DOHH2 (cell line): ENCODE measurements around the gene NT5DC1.

Experiments used
- H3F3A ChIP-seq: fragments of 200-600 bp; sonication (generic), shearing (Covaris generic); 2 replicates; pipeline ENCODE4 v1.6.0; 2016; ENCODE audit warnings: antibody characterized with exemption, mild to moderate bottlenecking; ENCODE audit not compliant: control insufficient read depth, insufficient read depth
- H3K27ac ChIP-seq: fragments of 200-600 bp; sonication (generic); 2 replicates; pipeline ENCODE4 v1.5.1; 2014; ENCODE audit warnings: low read depth, mild to moderate bottlenecking, low read length, moderate library complexity
- H3K27me3 ChIP-seq: fragments of 200-600 bp; sonication (generic); 2 replicates; pipeline ENCODE4 v1.6.1; 2014; ENCODE audit warnings: mild to moderate bottlenecking, low read length, mixed read lengths; ENCODE audit not compliant: control insufficient read depth
- H3K36me3 ChIP-seq: fragments of 200-600 bp; sonication (generic); 2 replicates; pipeline ENCODE4 v1.6.1; 2014; ENCODE audit warnings: mild to moderate bottlenecking, low read length, moderate library complexity, mixed read lengths; ENCODE audit not compliant: control insufficient read depth
- H3K4me1 ChIP-seq: fragments of 200-600 bp; sonication (generic); 2 replicates; pipeline ENCODE4 v1.6.1; 2014; ENCODE audit warnings: mild to moderate bottlenecking, low read length, mixed read lengths; ENCODE audit not compliant: control insufficient read depth
- H3K4me2 ChIP-seq: fragments of 200-600 bp; sonication (generic); 2 replicates; pipeline ENCODE4 v1.6.0; 2014; ENCODE audit warnings: mild to moderate bottlenecking, low read length, moderate library complexity
- H3K4me3 ChIP-seq: fragments of 200-600 bp; sonication (generic); 2 replicates; pipeline ENCODE4 v1.5.1; 2014; ENCODE audit warnings: mild to moderate bottlenecking, low read length, mixed read lengths
- H3K79me2 ChIP-seq: fragments of 200-600 bp; sonication (generic); 2 replicates; pipeline ENCODE4 v1.6.1; 2014; ENCODE audit warnings: mild to moderate bottlenecking, low read length, mixed read lengths; ENCODE audit not compliant: control insufficient read depth
- H3K9me2 ChIP-seq: fragments of 200-600 bp; sonication (generic); replicated peaks from 2 replicates; pipeline ENCODE4 v1.6.1; 2014; ENCODE audit warnings: mild to moderate bottlenecking, low read length, mixed read lengths; ENCODE audit not compliant: control insufficient read depth
- H3K9me3 ChIP-seq: fragments of 200-600 bp; sonication (generic); 2 replicates; pipeline ENCODE4 v1.6.1; 2014; ENCODE audit warnings: antibody characterized with exemption, low read length, mixed read lengths; ENCODE audit not compliant: control insufficient read depth, insufficient read depth
- H4K20me1 ChIP-seq: fragments of 200-600 bp; sonication (generic); 2 replicates; pipeline ENCODE4 v1.6.0; 2014; ENCODE audit warnings: low read depth, mild to moderate bottlenecking, antibody characterized with exemption, low read length, moderate library complexity; ENCODE audit not compliant: control insufficient read depth, insufficient read depth
- EZH2phosphoT487 ChIP-seq: fragments of 200-600 bp; sonication (generic); IDR thresholded peaks from 2 replicates; pipeline ENCODE4 v1.6.1; 2017; ENCODE audit warnings: borderline replicate concordance, mild to moderate bottlenecking, antibody characterized with exemption, low read length, moderate library complexity, mixed read lengths
- TF ChIP-seq, protein P1 (sequence below): fragments of 200-600 bp; sonication (generic); IDR thresholded peaks from one replicate; pipeline ENCODE4 v1.5.1; 2014; ENCODE audit warnings: antibody characterized with exemption, mild to moderate bottlenecking, low read depth, low read length; ENCODE audit not compliant: poor library complexity, severe bottlenecking

Gene NT5DC1

DNA sequence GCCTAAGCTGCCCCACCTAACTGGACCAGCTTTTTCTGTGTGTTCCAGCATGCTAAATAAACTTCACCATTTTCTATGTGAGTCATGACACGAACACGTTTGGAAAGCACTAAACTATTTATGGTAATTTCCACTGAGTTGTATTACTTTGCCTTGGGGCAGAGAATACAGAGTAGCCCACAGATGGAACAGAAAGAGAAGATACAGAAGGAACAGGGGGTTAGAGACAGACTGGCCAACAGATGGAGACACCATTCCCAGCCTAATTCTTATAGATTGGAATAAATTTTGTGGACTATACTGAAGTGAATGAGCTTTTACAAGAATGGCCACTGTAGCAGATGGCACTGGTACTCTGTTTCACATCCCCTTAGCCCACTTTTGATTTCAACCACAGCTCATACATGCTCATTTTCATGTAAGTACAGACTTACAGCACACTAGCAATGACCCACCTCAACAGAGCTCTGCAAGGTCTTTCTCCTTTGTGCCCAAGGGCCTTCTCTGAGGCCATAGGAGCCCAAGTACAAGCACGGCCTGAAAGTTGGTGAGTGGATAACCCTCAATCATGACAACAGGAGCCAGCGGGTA is 13.1 kb upstream of the NT5DC1 start:
- Histone ChIP-seq H3K9me3 (no peaks in the 10 kb centered on the region), H3K4me2 (no peak overlapping the region), H3K4me3 (no peak overlapping the region), H3K36me3 (no peaks in the 10 kb centered on the region), H3K27ac (no peak overlapping the region), H3K27me3 (no peaks in the 10 kb centered on the region; the same call in 1 of the 2 replicates), H3K4me1 (no peaks in the 10 kb centered on the region), H3K9me2 (no peaks in the 10 kb centered on the region), H4K20me1 (no peaks in the 10 kb centered on the region), H3K79me2 (no peaks in the 10 kb centered on the region), H3F3A (no peaks in the 10 kb centered on the region)
- TF ChIP-seq EZH2phosphoT487 = no peak
- TF ChIP-seq, protein P1, sequence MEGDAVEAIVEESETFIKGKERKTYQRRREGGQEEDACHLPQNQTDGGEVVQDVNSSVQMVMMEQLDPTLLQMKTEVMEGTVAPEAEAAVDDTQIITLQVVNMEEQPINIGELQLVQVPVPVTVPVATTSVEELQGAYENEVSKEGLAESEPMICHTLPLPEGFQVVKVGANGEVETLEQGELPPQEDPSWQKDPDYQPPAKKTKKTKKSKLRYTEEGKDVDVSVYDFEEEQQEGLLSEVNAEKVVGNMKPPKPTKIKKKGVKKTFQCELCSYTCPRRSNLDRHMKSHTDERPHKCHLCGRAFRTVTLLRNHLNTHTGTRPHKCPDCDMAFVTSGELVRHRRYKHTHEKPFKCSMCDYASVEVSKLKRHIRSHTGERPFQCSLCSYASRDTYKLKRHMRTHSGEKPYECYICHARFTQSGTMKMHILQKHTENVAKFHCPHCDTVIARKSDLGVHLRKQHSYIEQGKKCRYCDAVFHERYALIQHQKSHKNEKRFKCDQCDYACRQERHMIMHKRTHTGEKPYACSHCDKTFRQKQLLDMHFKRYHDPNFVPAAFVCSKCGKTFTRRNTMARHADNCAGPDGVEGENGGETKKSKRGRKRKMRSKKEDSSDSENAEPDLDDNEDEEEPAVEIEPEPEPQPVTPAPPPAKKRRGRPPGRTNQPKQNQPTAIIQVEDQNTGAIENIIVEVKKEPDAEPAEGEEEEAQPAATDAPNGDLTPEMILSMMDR = no peak

DNA sequence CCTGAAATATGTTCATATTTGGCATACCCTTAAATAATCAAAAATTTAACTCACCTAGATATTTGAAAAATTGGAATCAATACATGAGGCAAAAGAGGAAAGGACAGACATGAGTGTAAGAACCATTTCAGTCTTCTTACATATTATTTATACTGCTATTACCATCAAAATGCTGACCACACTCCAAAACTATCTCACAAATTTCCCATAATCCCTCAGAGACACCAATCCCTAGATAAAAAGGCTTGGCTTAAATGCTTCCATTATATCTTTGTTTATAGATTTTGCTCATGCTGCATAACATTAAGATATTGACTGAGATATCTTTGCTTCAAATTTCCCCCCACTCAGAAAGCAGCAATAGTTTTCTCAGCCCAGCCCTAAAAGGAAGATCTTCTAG is 11.7 kb upstream of the NT5DC1 start:
- no peaks in the 10 kb centered on the region for H4K20me1 ChIP-seq
- H3K4me2 ChIP-seq = no peak overlapping the region
- no peaks in the 10 kb centered on the region; the same call in 1 of the 2 replicates for H3K27me3 ChIP-seq
- H3K27ac ChIP-seq = no peak overlapping the region
- no peak for TF ChIP-seq EZH2phosphoT487
- TF ChIP-seq, protein P1 = no peak
- H3K9me2 ChIP-seq = no peaks in the 10 kb centered on the region
- H3K79me2 ChIP-seq = no peaks in the 10 kb centered on the region
- H3K4me1 ChIP-seq = no peaks in the 10 kb centered on the region
- no peaks in the 10 kb centered on the region for H3K9me3 ChIP-seq
- H3K36me3 ChIP-seq = no peaks in the 10 kb centered on the region
- no peak overlapping the region for H3K4me3 ChIP-seq
- H3F3A ChIP-seq = no peaks in the 10 kb centered on the region

DNA sequence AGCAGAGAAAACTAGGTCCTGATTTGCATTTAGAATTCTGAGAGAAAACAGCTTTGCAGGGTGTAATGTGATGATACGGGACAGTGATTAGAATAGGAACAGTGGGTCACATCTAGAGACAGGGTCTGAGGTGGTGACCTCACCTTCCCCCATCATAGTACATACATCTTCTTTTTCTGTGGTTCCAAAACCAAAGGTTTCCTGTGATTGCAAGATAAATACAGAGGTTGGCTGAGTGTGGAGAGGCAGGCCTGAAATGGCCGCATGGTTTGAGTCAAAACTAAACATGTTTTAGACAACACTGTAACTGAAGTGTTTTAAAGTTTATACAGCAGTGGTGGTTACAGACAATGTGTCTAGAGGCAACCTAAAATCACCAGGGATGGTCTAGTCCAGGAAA is 10.4 kb upstream of the NT5DC1 start:
- Histone ChIP-seq H3K4me3 (no peak overlapping the region), H3K9me2 (no peaks in the 10 kb centered on the region)

More for the DNA sequence above, 10.4 kb upstream of the NT5DC1 start:
- Histone ChIP-seq H4K20me1 (no peaks in the 10 kb centered on the region), H3F3A (no peaks in the 10 kb centered on the region), H3K4me1 (no peaks in the 10 kb centered on the region), H3K79me2 (no peaks in the 10 kb centered on the region), H3K36me3 (no peaks in the 10 kb centered on the region), H3K9me3 (no peaks in the 10 kb centered on the region), H3K27me3 (no peaks in the 10 kb centered on the region; the same call in 1 of the 2 replicates), H3K4me2 (no peak overlapping the region), H3K27ac (no peak overlapping the region)
- TF ChIP-seq EZH2phosphoT487 = no peak
- TF ChIP-seq, protein P1 = no peak
